Kidney epithelial cell (primary cell): Measurements from ENCODE around the gene ZKSCAN3. TPM values are rescaled to one million over a fixed set of nuclear protein-coding genes. Genes with fewer than 3 reads are reported as not detected.
A peak's percentile ranks its signal among the peaks of the same experiment; 100 is the strongest.
"Not testable (repeated sequence)": the region's sequence is repeated elsewhere in the genome, so short reads cannot be mapped to it uniquely, and the experiment has no call there.

Source experiments
- DNase-seq: peaks from one replicate; pipeline ENCODE4 v3.0.0-alpha.2; 2010; ENCODE audit warnings: low read depth
- H3K27me3 ChIP-seq: 2 replicates; pipeline ENCODE4 v1.6.0; 2011; ENCODE audit warnings: low read length; ENCODE audit not compliant: control insufficient read depth, insufficient read depth
- H3K36me3 ChIP-seq: 2 replicates; pipeline ENCODE4 v1.5.1; 2011; ENCODE audit warnings: low read length; ENCODE audit not compliant: control insufficient read depth, insufficient read depth
- H3K4me3 ChIP-seq: 2 replicates; pipeline ENCODE4 v1.5.1; 2011; ENCODE audit warnings: low read depth, mild to moderate bottlenecking, control low read depth, low read length
- CTCF ChIP-seq: IDR thresholded peaks from 2 replicates; pipeline ENCODE4 v1.5.1; 2011; ENCODE audit warnings: mild to moderate bottlenecking, moderate library complexity, low read length, control low read depth, inconsistent platforms; ENCODE audit not compliant: insufficient read depth, poor library complexity, severe bottlenecking
- total RNA-seq: library from RNA; depleted of rRNA; stranded (reverse); fragments of >200 nt; gene quantifications from 2 replicates; pipeline ENCODE4 v1.2.3, GENCODE V29; 2015

ZKSCAN3 gene
- 3.6 and 5.5 TPM in 2 replicates for total RNA-seq

- Histone ChIP-seq H3K27me3 (peaks cover 3% of the 10 kb centered on the region), H3K4me3 (peak within 1 kb of the TSS; percentile 93), H3K36me3 (no peaks in the 10 kb centered on the region)
- TF ChIP-seq CTCF: no peak
- DNase-seq: no peak
These were observed at the start of gene ZKSCAN3 for GRCh38 chr6:28349892-28350737. Gene ZKSCAN3 (plus strand): TSS chr6:28349947. CDS start chr6:28359587, 9,640 bp downstream.

GRCh38 chr6:28303570-28303969, 46.2 kb upstream of the ZKSCAN3 start:
- TF ChIP-seq CTCF: no peak

GRCh38 chr6:28306363-28306762, 43.4 kb upstream of the ZKSCAN3 start:
- not testable (repeated sequence) for DNase-seq, H3K36me3 ChIP-seq, H3K27me3 ChIP-seq, H3K4me3 ChIP-seq

More at GRCh38 chr6:28303570-28303969, 46.2 kb upstream of the ZKSCAN3 start:
- no peaks in the 10 kb centered on the region for H3K36me3 ChIP-seq
- H3K27me3 ChIP-seq: no peaks in the 10 kb centered on the region
- DNase-seq: no peak
- H3K4me3 ChIP-seq: no peak overlapping the region

GRCh38 chr6:28311139-28311823, 38.5 kb upstream of the ZKSCAN3 start:
- Histone ChIP-seq H3K36me3 (no peaks in the 10 kb centered on the region), H3K27me3 (no peaks in the 10 kb centered on the region), H3K4me3 (no peak overlapping the region)
- no peak for DNase-seq
- TF ChIP-seq CTCF: no peak

GRCh38 chr6:28312939-28313338, 36.8 kb upstream of the ZKSCAN3 start:
- no peak for TF ChIP-seq CTCF

GRCh38 chr6:28315628-28316027, 34.1 kb upstream of the ZKSCAN3 start:
- no peak for DNase-seq
- Histone ChIP-seq H3K4me3 (no peak overlapping the region), H3K36me3 (no peaks in the 10 kb centered on the region), H3K27me3 (no peaks in the 10 kb centered on the region)
- no peak for TF ChIP-seq CTCF

More at GRCh38 chr6:28312939-28313338, 36.8 kb upstream of the ZKSCAN3 start:
- no peak for DNase-seq
- Histone ChIP-seq H3K36me3 (no peaks in the 10 kb centered on the region), H3K27me3 (no peaks in the 10 kb centered on the region), H3K4me3 (no peak overlapping the region)

- H3K27me3 ChIP-seq, DNase-seq, H3K4me3 ChIP-seq, H3K36me3 ChIP-seq: not testable (repeated sequence)
These were observed 31.9 kb upstream of the ZKSCAN3 start for GRCh38 chr6:28317866-28318265.
